Breast epithelium (tissue), 3 donors: Measurements from ENCODE around the gene FN3KRP.

Experiments
- POLR2A ChIP-seq: fragments of 450-650 bp; IDR thresholded peaks from one replicate; pipeline ENCODE4 v1.6.1; 2016; ENCODE audit warnings: antibody characterized with exemption, mild to moderate bottlenecking, moderate library complexity
- TF ChIP-seq, protein P1 (sequence below), 3 donors: fragments of 450-650 bp; IDR thresholded peaks; one replicate each; pipeline ENCODE4 v1.5.1; 2016 to 2017; ENCODE audit warnings: antibody characterized with exemption in 3 of 3, mild to moderate bottlenecking in 3 of 3, moderate library complexity in 3 of 3

DNA sequence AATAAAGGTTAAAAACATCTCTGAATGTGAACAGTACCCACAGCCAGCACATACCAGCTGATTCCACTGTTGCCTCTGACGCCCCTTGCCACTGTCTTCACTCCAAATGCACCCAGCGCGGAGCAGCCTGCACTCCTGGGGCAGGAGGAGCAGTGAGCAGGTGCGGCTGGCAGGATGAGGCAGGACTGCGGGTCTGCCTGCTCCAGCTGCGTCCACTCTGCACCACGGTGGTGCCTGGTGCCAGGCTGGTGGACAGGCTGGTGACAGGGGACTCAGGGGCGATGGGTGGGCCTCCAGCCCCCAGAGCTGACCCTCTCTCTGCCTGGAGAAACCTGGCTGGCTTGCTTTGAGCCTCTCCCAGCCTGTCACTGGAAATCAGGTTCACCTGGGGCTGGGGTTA lies 27.4 kb upstream of the FN3KRP start:
- TF ChIP-seq, protein P1, sequence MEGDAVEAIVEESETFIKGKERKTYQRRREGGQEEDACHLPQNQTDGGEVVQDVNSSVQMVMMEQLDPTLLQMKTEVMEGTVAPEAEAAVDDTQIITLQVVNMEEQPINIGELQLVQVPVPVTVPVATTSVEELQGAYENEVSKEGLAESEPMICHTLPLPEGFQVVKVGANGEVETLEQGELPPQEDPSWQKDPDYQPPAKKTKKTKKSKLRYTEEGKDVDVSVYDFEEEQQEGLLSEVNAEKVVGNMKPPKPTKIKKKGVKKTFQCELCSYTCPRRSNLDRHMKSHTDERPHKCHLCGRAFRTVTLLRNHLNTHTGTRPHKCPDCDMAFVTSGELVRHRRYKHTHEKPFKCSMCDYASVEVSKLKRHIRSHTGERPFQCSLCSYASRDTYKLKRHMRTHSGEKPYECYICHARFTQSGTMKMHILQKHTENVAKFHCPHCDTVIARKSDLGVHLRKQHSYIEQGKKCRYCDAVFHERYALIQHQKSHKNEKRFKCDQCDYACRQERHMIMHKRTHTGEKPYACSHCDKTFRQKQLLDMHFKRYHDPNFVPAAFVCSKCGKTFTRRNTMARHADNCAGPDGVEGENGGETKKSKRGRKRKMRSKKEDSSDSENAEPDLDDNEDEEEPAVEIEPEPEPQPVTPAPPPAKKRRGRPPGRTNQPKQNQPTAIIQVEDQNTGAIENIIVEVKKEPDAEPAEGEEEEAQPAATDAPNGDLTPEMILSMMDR (IDR thresholded peaks at IDR 0.05), result no peak
- no peak for TF ChIP-seq POLR2A
